GM12878 (cell line): ENCODE data around the gene EDEM3. TPM values are rescaled to one million over a fixed set of nuclear protein-coding genes. Genes with fewer than 3 reads are reported as not detected.
A peak's percentile ranks its signal among the peaks of the same experiment; 100 is the strongest.

Source experiments
- EP300 ChIP-seq, 2 experiments: fragments of 150-350 bp in 1 of 2; IDR thresholded peaks; 2 replicates each; pipeline ENCODE4 v1.6.1; 2011 to 2012; ENCODE audit warnings: low read depth in 2 of 2, low read length in 2 of 2, borderline replicate concordance in 1 of 2, improper control_type of control experiment in 1 of 2, inconsistent platforms in 1 of 2; ENCODE audit not compliant: control insufficient read depth in 1 of 2
- MTA2 ChIP-seq: fragments of 450-650 bp; IDR thresholded peaks from 2 replicates; pipeline ENCODE4 v1.6.1; 2016; ENCODE audit warnings: low read depth, mild to moderate bottlenecking, moderate library complexity
- TBL1XR1 ChIP-seq: IDR thresholded peaks from 2 replicates; pipeline ENCODE4 v1.6.1; 2012; ENCODE audit warnings: low read depth, low read length, improper control_type of control experiment
- polyA plus RNA-seq, 11 experiments: library from polyadenylated mRNA; depleted of rRNA in 4 of 11; unstranded in 6 of 11; stranded (reverse) in 5 of 11; fragments of >200 nt; fragmentation: Nextera tagmentation in 4 of 11; fragmentation: Illumina TruSeq in 1 of 11; extraction: Ambion mirVana in 4 of 11; extraction: Trizol in 1 of 11; gene quantifications; 1 replicate in 1 of 11; 2 replicates in 10 of 11; pipeline versions ENCODE4 v1.2.1 to v1.2.3, GENCODE V29; 2011 to 2016; ENCODE audit warnings: inconsistent platforms in 2 of 11, missing spikeins in 2 of 11, low read depth in 1 of 11
- total RNA-seq, 4 experiments: library from RNA; depleted of rRNA in 3 of 4; stranded (reverse); fragments of >200 nt in 3 of 4; fragmentation: Illumina TruSeq in 1 of 4; extraction: Trizol in 1 of 4; gene quantifications; 2 replicates each; pipeline versions ENCODE4 v1.2.1 to v1.2.3, GENCODE V29; 2013 to 2021
- TF ChIP-seq, protein P1 (sequence below): fragments of 450-650 bp; IDR thresholded peaks from 2 replicates; pipeline ENCODE4 v1.6.1; 2017; ENCODE audit warnings: mild to moderate bottlenecking, low read depth, inconsistent platforms; ENCODE audit not compliant: poor library complexity, severe bottlenecking
- TF ChIP-seq, protein P2 (sequence below): fragments of 450-650 bp; IDR thresholded peaks from 2 replicates; pipeline ENCODE4 v1.6.1; 2017; ENCODE audit warnings: antibody characterized with exemption, mild to moderate bottlenecking, moderate library complexity
- TF ChIP-seq, protein P3 (sequence below): IDR thresholded peaks from 2 replicates; pipeline ENCODE4 v1.6.1; 2012; ENCODE audit warnings: low read length, inconsistent platforms

Gene EDEM3
- total and polyA plus RNA-seq, 10 of the 15 experiments (the other 5 are each of a cell fraction or from before 2014, with no cell fraction given): 6.4 to 19.3 (median 14.3) TPM

DNA sequence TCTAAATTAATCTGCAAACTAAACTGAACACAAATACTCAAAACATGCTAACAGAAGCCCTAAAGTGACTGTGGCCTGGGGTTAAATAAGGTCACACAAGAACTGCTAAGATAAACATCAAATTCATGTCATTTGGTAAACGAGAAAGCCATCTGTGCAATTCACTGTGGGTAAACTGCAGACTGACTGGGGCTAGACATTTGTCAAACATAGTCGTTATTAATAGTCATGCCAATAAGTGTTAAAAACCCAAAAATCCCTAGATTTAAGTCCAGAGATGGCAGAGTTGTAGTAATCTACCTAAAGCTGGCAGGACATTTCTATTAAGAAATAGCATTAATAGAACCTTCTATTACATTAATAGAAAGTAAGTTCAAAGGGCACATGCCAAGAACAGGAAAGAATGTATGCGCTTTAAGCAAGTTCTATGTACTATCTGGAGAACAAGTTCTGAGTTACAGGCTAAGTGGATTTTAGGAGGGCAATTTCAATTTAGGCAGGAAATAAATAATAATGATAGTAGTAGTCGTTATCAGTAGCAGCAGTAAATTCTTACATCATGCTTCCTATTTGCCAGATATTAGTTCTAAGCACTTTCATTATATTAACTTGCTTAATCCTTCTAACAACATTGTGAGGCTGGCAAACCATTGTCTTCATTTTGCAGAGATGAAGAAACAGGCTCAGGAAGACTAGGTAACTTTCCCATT, 8.6 kb downstream of the EDEM3 start (continued):
- TF ChIP-seq, protein P1, sequence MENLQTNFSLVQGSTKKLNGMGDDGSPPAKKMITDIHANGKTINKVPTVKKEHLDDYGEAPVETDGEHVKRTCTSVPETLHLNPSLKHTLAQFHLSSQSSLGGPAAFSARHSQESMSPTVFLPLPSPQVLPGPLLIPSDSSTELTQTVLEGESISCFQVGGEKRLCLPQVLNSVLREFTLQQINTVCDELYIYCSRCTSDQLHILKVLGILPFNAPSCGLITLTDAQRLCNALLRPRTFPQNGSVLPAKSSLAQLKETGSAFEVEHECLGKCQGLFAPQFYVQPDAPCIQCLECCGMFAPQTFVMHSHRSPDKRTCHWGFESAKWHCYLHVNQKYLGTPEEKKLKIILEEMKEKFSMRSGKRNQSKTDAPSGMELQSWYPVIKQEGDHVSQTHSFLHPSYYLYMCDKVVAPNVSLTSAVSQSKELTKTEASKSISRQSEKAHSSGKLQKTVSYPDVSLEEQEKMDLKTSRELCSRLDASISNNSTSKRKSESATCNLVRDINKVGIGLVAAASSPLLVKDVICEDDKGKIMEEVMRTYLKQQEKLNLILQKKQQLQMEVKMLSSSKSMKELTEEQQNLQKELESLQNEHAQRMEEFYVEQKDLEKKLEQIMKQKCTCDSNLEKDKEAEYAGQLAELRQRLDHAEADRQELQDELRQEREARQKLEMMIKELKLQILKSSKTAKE: peak; percentile 61
- TF ChIP-seq, protein P2, sequence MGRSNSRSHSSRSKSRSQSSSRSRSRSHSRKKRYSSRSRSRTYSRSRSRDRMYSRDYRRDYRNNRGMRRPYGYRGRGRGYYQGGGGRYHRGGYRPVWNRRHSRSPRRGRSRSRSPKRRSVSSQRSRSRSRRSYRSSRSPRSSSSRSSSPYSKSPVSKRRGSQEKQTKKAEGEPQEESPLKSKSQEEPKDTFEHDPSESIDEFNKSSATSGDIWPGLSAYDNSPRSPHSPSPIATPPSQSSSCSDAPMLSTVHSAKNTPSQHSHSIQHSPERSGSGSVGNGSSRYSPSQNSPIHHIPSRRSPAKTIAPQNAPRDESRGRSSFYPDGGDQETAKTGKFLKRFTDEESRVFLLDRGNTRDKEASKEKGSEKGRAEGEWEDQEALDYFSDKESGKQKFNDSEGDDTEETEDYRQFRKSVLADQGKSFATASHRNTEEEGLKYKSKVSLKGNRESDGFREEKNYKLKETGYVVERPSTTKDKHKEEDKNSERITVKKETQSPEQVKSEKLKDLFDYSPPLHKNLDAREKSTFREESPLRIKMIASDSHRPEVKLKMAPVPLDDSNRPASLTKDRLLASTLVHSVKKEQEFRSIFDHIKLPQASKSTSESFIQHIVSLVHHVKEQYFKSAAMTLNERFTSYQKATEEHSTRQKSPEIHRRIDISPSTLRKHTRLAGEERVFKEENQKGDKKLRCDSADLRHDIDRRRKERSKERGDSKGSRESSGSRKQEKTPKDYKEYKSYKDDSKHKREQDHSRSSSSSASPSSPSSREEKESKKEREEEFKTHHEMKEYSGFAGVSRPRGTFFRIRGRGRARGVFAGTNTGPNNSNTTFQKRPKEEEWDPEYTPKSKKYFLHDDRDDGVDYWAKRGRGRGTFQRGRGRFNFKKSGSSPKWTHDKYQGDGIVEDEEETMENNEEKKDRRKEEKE: no peak
- TF ChIP-seq TBL1XR1 (0 out of 2 replicates have a peak, but pooled peaks have one; percentile 22), EP300 (IDR thresholded peaks at IDR 0.05; ENCODE audit: borderline replicate concordance in 1 of 2, control insufficient read depth in 1 of 2, low read depth in 2 of 2, low read length in 2 of 2) (peak in 1 of 2 experiments; percentile 69; a peak in 1 of 4 replicates), MTA2 (peak; percentile 31; the same call in 1 of the 2 replicates)
- TF ChIP-seq, protein P3, sequence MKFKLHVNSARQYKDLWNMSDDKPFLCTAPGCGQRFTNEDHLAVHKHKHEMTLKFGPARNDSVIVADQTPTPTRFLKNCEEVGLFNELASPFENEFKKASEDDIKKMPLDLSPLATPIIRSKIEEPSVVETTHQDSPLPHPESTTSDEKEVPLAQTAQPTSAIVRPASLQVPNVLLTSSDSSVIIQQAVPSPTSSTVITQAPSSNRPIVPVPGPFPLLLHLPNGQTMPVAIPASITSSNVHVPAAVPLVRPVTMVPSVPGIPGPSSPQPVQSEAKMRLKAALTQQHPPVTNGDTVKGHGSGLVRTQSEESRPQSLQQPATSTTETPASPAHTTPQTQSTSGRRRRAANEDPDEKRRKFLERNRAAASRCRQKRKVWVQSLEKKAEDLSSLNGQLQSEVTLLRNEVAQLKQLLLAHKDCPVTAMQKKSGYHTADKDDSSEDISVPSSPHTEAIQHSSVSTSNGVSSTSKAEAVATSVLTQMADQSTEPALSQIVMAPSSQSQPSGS: 0 out of 2 replicates have a peak, but pooled peaks have one; percentile 21
